HG02840 (cell line): Measurements from ENCODE around the gene NLRP8.
"Not testable (repeated sequence)": the region's sequence is repeated elsewhere in the genome, so short reads cannot be mapped to it uniquely, and the experiment has no call there.

Experiments used
- ATAC-seq: cut with Tn5 transposase; IDR thresholded peaks from one replicate; pipeline ENCODE4 v1.9.1; 2021; ENCODE audit warnings: mild to moderate bottlenecking, moderate library complexity, moderate number of reproducible peaks; ENCODE audit not compliant: unreplicated experiment, low FRiP score

NLRP8 gene

GRCh38 chr19:55947532-55947931 is at the start of gene NLRP8:
Gene NLRP8 (plus strand): TSS chr19:55947832.
- ATAC-seq = no peak

- no peak for ATAC-seq
These were observed 48.7 kb upstream of the NLRP8 start for GRCh38 chr19:55898911-55899310.

- no peak for ATAC-seq
These were observed 46.1 kb upstream of the NLRP8 start for GRCh38 chr19:55901369-55902079.

GRCh38 chr19:55902080-55902751 is 45.4 kb upstream of the NLRP8 start:
- ATAC-seq = no peak

GRCh38 chr19:55907286-55907685 is 40.3 kb upstream of the NLRP8 start:
- no peak for ATAC-seq

GRCh38 chr19:55907746-55908145 is 39.9 kb upstream of the NLRP8 start:
- ATAC-seq = no peak

GRCh38 chr19:55909801-55910200 is 37.8 kb upstream of the NLRP8 start:
- no peak for ATAC-seq

- ATAC-seq = no peak
These were observed 34.7 kb upstream of the NLRP8 start for GRCh38 chr19:55912916-55913315.

GRCh38 chr19:55913643-55914268 is 33.9 kb upstream of the NLRP8 start:
- no peak for ATAC-seq

- no peak for ATAC-seq
These were observed 24.1 kb upstream of the NLRP8 start for GRCh38 chr19:55923556-55923955.

GRCh38 chr19:55927991-55928390 is 19.6 kb upstream of the NLRP8 start:
- ATAC-seq = no peak

- not testable (repeated sequence) for ATAC-seq
These were observed 18.4 kb upstream of the NLRP8 start for GRCh38 chr19:55929258-55929657.

GRCh38 chr19:55930996-55931515 is 16.6 kb upstream of the NLRP8 start:
- no peak for ATAC-seq

GRCh38 chr19:55931936-55932386 is 15.7 kb upstream of the NLRP8 start, which contains the start of gene NLRP13:
Gene NLRP13 (minus strand): TSS chr19:55932336. CDS start chr19:55932311, 25 bp downstream.
- no peak for ATAC-seq

GRCh38 chr19:55935206-55935605 is 12.4 kb upstream of the NLRP8 start:
- ATAC-seq = no peak

GRCh38 chr19:55939206-55939605 is 8.4 kb upstream of the NLRP8 start:
- no peak for ATAC-seq

- no peak for ATAC-seq
These were observed 7.3 kb upstream of the NLRP8 start for GRCh38 chr19:55940306-55940705.

- ATAC-seq = not testable (repeated sequence)
These were observed 2.9 kb downstream of the NLRP8 start for GRCh38 chr19:55950566-55950965.

- no peak for ATAC-seq
These were observed 8.8 kb downstream of the NLRP8 start for GRCh38 chr19:55956431-55956830.

GRCh38 chr19:55958356-55958755 is 10.7 kb downstream of the NLRP8 start:
- ATAC-seq = no peak

- ATAC-seq = no peak
These were observed 12.5 kb downstream of the NLRP8 start for GRCh38 chr19:55959996-55960675.
